ENCODE results near the gene RAB11FIP5. TPM values are rescaled to one million over a fixed set of nuclear protein-coding genes. Genes with fewer than 3 reads are reported as not detected.

The RAB11FIP5 gene
- total RNA-seq, 6 experiments from 2014 or later: 4.5 to 12.7 (median 9.0) TPM

GRCh38 chr2:73085691-73086090 lies 27.1 kb downstream of the RAB11FIP5 start:
- ATAC-seq (peak; percentile 88 to 95 (median 90)), DNase-seq (peak; percentile 86 to 88 (median 87))
- Histone ChIP-seq H3K27ac (no peak overlapping the region), H3K27me3 (no peaks in the 10 kb centered on the region), H3K4me3 (no peak overlapping the region), H3K9me3 (no peaks in the 10 kb centered on the region), H3K36me3 (no peaks in the 10 kb centered on the region), H3K4me1 (peaks cover 0 to 7% (median 1%) of the 10 kb centered on the region in 4 donors)
- intact Hi-C loops (cut with DNase I): loop anchor here in 1 of 2 donors (5.0 to 10.0 kb wide), 2 partner anchors 72 to 191 kb away; no protein-coding TSS in a partner anchor
- peak; percentile 91 to 97 (median 96) for TF ChIP-seq CTCF (IDR thresholded peaks at IDR 0.05)
- TF ChIP-seq POLR2A (IDR thresholded peaks at IDR 0.05): no peak
- WGBS (ENCODE audit: insufficient coverage, low coverage, low lambda C conversion rate, missing lambda C conversion rate): 0% methylated on average over 5 of the region's 6 CpGs

GRCh38 chr2:73084971-73085370 lies 27.8 kb downstream of the RAB11FIP5 start:
- Histone ChIP-seq H3K36me3 (no peaks in the 10 kb centered on the region), H3K27me3 (no peaks in the 10 kb centered on the region), H3K27ac (no peak overlapping the region), H3K9me3 (no peaks in the 10 kb centered on the region), H3K4me1 (peaks cover 0 to 7% (median 1%) of the 10 kb centered on the region in 4 donors), H3K4me3 (no peak overlapping the region)
- 25% methylated on average over 2 of the region's 3 CpGs for WGBS (ENCODE audit: insufficient coverage, low coverage, low lambda C conversion rate, missing lambda C conversion rate)
- intact Hi-C loops (cut with DNase I): loop anchor here in 1 of 2 donors (5.0 to 10.0 kb wide), 2 partner anchors 72 to 190 kb away; no protein-coding TSS in a partner anchor
- ATAC-seq: no peak
- TF ChIP-seq POLR2A (IDR thresholded peaks at IDR 0.05): no peak
- no peak for TF ChIP-seq CTCF (IDR thresholded peaks at IDR 0.05)
- DNase-seq: no peak

GRCh38 chr2:73083886-73084800 lies 28.6 kb downstream of the RAB11FIP5 start:
- Histone ChIP-seq H3K9me3 (no peaks in the 10 kb centered on the region), H3K27me3 (no peaks in the 10 kb centered on the region), H3K4me3 (no peak overlapping the region), H3K4me1 (peaks cover 0 to 7% (median 1%) of the 10 kb centered on the region in 4 donors), H3K27ac (no peak overlapping the region), H3K36me3 (no peaks in the 10 kb centered on the region)
- DNase-seq (peak in 1 of 3 donors; percentile 15), ATAC-seq (peak in 2 of 4 donors; percentile 24 to 50)
- TF ChIP-seq POLR2A (IDR thresholded peaks at IDR 0.05) (no peak), CTCF (IDR thresholded peaks at IDR 0.05) (no peak)
- WGBS (ENCODE audit: insufficient coverage, low coverage, low lambda C conversion rate, missing lambda C conversion rate): 24% methylated on average over 4 of the region's 7 CpGs
- intact Hi-C loops (cut with DNase I): loop anchor here in 1 of 2 donors (10.0 kb wide), 1 partner anchor 189 kb away; no protein-coding TSS in a partner anchor

GRCh38 chr2:73082523-73083410 lies 30.0 kb downstream of the RAB11FIP5 start:
- H3K9me3 ChIP-seq: no peaks in the 10 kb centered on the region
- DNase-seq (no peak), ATAC-seq (no peak)
- H3K36me3 ChIP-seq: no peaks in the 10 kb centered on the region
- H3K27me3 ChIP-seq: no peaks in the 10 kb centered on the region
- whole genome bisulfite sequencing (ENCODE audit: insufficient coverage, low coverage, low lambda C conversion rate, missing lambda C conversion rate): 20% methylated on average over 1 of the region's 13 CpGs
- no peak for TF ChIP-seq POLR2A (IDR thresholded peaks at IDR 0.05)
- TF ChIP-seq CTCF (IDR thresholded peaks at IDR 0.05): no peak
- no peak overlapping the region for H3K4me3 ChIP-seq
- intact Hi-C loops (cut with DNase I): loop anchor here in 1 of 2 donors (10.0 kb wide), 1 partner anchor 188 kb away; no protein-coding TSS in a partner anchor
- H3K4me1 ChIP-seq: peaks cover 0 to 7% (median 1%) of the 10 kb centered on the region in 4 donors
- H3K27ac ChIP-seq: no peak overlapping the region
